Fibroblast of lung (primary cell): ENCODE results near the gene CHAMP1. TPM values are rescaled to one million over a fixed set of nuclear protein-coding genes. Genes with fewer than 3 reads are reported as not detected.

ENCODE experiments used
- DNase-seq, 2 donors: peaks; one replicate each; pipeline versions ENCODE4 v3.0.0 to v3.0.0-alpha.2; 2010; ENCODE audit warnings: low read depth in 2 of 2
- H2AFZ ChIP-seq: 2 replicates; pipeline ENCODE4 v1.5.1; 2012; ENCODE audit warnings: low read length, control low read depth, inconsistent platforms
- H3K27ac ChIP-seq: 2 replicates; pipeline ENCODE4 v1.5.1; 2011; ENCODE audit warnings: low read length, control low read depth; ENCODE audit not compliant: insufficient read depth
- H3K27me3 ChIP-seq: 2 replicates; pipeline ENCODE4 v1.5.1; 2011; ENCODE audit warnings: mild to moderate bottlenecking, low read length; ENCODE audit not compliant: control insufficient read depth, insufficient read depth
- H3K36me3 ChIP-seq: 2 replicates; pipeline ENCODE4 v1.5.1; 2011; ENCODE audit warnings: low read length; ENCODE audit not compliant: control insufficient read depth, insufficient read depth
- H3K4me1 ChIP-seq: 2 replicates; pipeline ENCODE4 v1.5.1; 2011; ENCODE audit warnings: low read length; ENCODE audit not compliant: control insufficient read depth, insufficient read depth; ENCODE audit errors: extremely low read depth
- H3K4me2 ChIP-seq: 2 replicates; pipeline ENCODE4 v1.5.1; 2011; ENCODE audit warnings: low read length, control low read depth; ENCODE audit not compliant: insufficient read depth; ENCODE audit errors: extremely low read depth
- H3K4me3 ChIP-seq, 4 experiments: fragments of 200-600 bp in 1 of 4; sonication (generic) in 1 of 4; replicated peaks in 1 of 4; 2 replicates each; pipeline ENCODE4 v1.5.1; 2011 to 2016; ENCODE audit warnings: low read length in 4 of 4, low read depth in 3 of 4, mild to moderate bottlenecking in 3 of 4, control low read depth in 2 of 4, inconsistent platforms in 1 of 4, mixed read lengths in 1 of 4; ENCODE audit not compliant: insufficient read depth in 1 of 4; ENCODE audit errors: control extremely low read depth in 1 of 4
- H3K79me2 ChIP-seq: 2 replicates; pipeline ENCODE4 v1.5.1; 2012; ENCODE audit warnings: mild to moderate bottlenecking, low read length, inconsistent platforms; ENCODE audit not compliant: control insufficient read depth, insufficient read depth
- H3K9ac ChIP-seq: 2 replicates; pipeline ENCODE4 v1.5.1; 2011; ENCODE audit warnings: mild to moderate bottlenecking, low read length, control low read depth; ENCODE audit not compliant: insufficient read depth
- H3K9me3 ChIP-seq: 2 replicates; pipeline ENCODE4 v1.5.1; 2012; ENCODE audit warnings: low read depth, low read length; ENCODE audit not compliant: control insufficient read depth, insufficient read depth
- H4K20me1 ChIP-seq: 2 replicates; pipeline ENCODE4 v1.5.1; 2011; ENCODE audit warnings: low read length; ENCODE audit not compliant: control insufficient read depth, insufficient read depth; ENCODE audit errors: extremely low read depth
- EZH2 ChIP-seq: IDR thresholded peaks from 2 replicates; pipeline ENCODE4 v1.5.1; 2012; ENCODE audit warnings: low read length, control low read depth, mild to moderate bottlenecking; ENCODE audit errors: missing control alignments
- polyA plus RNA-seq, 2 donors: library from polyadenylated mRNA; depleted of rRNA in 1 of 2; stranded (reverse) in 1 of 2; unstranded in 1 of 2; fragments of >200 nt; gene quantifications; 2 replicates each; pipeline ENCODE4 v1.2.1, GENCODE V29; 2011 to 2012; ENCODE audit warnings: missing spikeins in 1 of 2
- total RNA-seq: library from RNA; depleted of rRNA; stranded (reverse); fragments of >200 nt; gene quantifications from 2 replicates; pipeline ENCODE4 v1.2.1, GENCODE V29; 2014
- TF ChIP-seq, protein P1 (sequence below), 2 donors: IDR thresholded peaks in 1 of 2; conservative IDR thresholded peaks in 1 of 2; 1 replicate in 1 of 2; 2 replicates in 1 of 2; pipeline ENCODE4 v1.5.1; 2011 to 2012; ENCODE audit warnings: low read length in 2 of 2, control low read depth in 1 of 2, inconsistent platforms in 1 of 2, low read depth in 1 of 2, mild to moderate bottlenecking in 1 of 2

Gene CHAMP1
- total and polyA plus RNA-seq, 2 donors (not counting 1 experiment from before 2014, with no cell fraction given), result 14.5 to 35.2 TPM

DNA sequence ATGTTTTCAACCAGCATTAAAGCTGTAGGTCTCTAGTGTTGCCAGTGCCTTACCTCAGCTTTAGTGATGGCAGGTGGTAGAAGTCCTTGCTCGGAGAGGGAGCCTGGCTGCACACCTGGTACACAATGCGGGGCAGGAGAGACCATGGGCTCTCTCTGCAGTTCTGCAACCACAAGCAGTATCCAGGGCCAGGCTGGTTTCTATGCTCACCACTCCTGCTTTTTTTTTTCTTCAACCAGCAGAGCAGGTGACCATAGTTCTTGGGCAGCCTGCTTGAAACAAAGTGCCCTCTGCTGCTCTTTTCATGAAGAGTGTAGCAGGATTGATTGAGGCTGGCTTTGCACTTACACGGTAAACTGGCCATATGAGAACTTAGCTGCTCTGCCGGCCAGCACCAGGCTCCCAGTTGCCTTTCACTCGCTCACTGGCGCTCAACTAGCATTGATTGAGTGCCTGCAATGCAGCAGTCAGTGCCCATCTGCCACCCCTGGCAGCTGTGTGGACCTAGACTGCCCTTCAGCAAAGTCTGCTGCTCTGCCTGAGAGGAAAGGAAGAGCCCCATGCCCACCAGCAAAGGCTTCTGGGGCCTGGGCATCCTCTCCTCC lies 4.4 kb upstream of the CHAMP1 start:
- Histone ChIP-seq H4K20me1 (no peaks in the 10 kb centered on the region), H2AFZ (no peak overlapping the region), H3K4me3 (no peak overlapping the region), H3K79me2 (peaks cover 3% of the 10 kb centered on the region), H3K4me1 (peaks cover 4% of the 10 kb centered on the region), H3K36me3 (peaks cover 4% of the 10 kb centered on the region), H3K27me3 (no peaks in the 10 kb centered on the region), H3K9ac (no peak overlapping the region), H3K9me3 (no peaks in the 10 kb centered on the region), H3K27ac (no peak overlapping the region), H3K4me2 (no peak overlapping the region)
- TF ChIP-seq EZH2, result no peak
- TF ChIP-seq, protein P1, sequence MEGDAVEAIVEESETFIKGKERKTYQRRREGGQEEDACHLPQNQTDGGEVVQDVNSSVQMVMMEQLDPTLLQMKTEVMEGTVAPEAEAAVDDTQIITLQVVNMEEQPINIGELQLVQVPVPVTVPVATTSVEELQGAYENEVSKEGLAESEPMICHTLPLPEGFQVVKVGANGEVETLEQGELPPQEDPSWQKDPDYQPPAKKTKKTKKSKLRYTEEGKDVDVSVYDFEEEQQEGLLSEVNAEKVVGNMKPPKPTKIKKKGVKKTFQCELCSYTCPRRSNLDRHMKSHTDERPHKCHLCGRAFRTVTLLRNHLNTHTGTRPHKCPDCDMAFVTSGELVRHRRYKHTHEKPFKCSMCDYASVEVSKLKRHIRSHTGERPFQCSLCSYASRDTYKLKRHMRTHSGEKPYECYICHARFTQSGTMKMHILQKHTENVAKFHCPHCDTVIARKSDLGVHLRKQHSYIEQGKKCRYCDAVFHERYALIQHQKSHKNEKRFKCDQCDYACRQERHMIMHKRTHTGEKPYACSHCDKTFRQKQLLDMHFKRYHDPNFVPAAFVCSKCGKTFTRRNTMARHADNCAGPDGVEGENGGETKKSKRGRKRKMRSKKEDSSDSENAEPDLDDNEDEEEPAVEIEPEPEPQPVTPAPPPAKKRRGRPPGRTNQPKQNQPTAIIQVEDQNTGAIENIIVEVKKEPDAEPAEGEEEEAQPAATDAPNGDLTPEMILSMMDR (conservative IDR thresholded peaks at IDR 0.05 in 1 of 2, IDR thresholded peaks at IDR 0.05 in 1 of 2; ENCODE audit: low read depth in 1 of 2, low read length in 2 of 2), result no peak
- DNase-seq, result no peak

DNA sequence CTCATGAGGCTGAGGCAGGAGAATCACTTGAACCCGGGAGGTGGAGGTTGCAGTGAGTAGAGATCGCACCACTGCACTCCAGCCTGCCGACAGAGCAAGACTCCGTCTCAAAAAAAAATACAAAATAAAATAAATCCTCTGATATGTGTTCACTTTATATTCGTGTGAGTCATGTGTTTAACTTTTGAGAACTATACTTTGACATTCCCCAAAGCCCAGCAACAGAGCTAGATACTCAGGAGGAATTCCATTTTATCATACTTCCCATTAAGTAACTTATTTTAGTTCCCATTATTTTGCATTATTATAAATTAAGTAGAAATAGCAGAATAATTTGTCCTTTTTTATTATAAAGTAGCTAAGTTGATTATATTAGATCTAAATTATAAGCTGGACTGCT lies 3.3 kb upstream of the CHAMP1 start:
- no peak overlapping the region for H3K9ac ChIP-seq
- H3K27me3 ChIP-seq, result no peaks in the 10 kb centered on the region
- peaks cover 14% of the 10 kb centered on the region for H3K79me2 ChIP-seq
- peaks cover 4% of the 10 kb centered on the region for H3K4me1 ChIP-seq
- DNase-seq, result peak; percentile 22 to 28
- H3K36me3 ChIP-seq, result peaks cover 4% of the 10 kb centered on the region
- H3K27ac ChIP-seq, result no peak overlapping the region
- no peak overlapping the region for H2AFZ ChIP-seq
- no peak overlapping the region for H3K4me3 ChIP-seq
- H3K9me3 ChIP-seq, result no peaks in the 10 kb centered on the region
- no peak overlapping the region for H3K4me2 ChIP-seq
- TF ChIP-seq, protein P1 (conservative IDR thresholded peaks at IDR 0.05 in 1 of 2, IDR thresholded peaks at IDR 0.05 in 1 of 2; ENCODE audit: low read depth in 1 of 2, low read length in 2 of 2), result no peak
- no peak for TF ChIP-seq EZH2
- H4K20me1 ChIP-seq, result no peaks in the 10 kb centered on the region

DNA sequence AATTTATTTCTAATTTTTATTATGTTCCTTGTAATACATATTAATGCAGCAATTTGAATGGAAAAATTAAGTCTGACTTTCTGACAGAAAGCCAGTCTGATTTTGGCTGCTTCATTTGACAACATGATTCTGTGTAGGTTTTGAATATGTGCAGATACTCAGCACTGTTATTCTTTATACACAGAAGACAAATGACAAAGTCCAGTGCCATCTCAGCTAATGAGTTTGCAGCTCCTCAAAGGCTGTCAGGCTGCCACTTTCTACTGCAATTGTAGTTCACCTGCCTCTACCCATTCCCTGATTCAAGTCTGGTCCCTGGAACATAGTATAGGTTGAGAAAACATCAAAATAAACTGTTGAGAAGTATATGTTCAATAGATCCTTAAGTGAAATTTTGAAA lies 2.9 kb upstream of the CHAMP1 start:
- H3K9ac ChIP-seq, result no peak overlapping the region
- no peak overlapping the region for H3K4me3 ChIP-seq
- H4K20me1 ChIP-seq, result no peaks in the 10 kb centered on the region
- H3K36me3 ChIP-seq, result peaks cover 4% of the 10 kb centered on the region
- H3K4me1 ChIP-seq, result peaks cover 4% of the 10 kb centered on the region
- TF ChIP-seq, protein P1 (conservative IDR thresholded peaks at IDR 0.05 in 1 of 2, IDR thresholded peaks at IDR 0.05 in 1 of 2; ENCODE audit: low read depth in 1 of 2, low read length in 2 of 2), result no peak
- no peaks in the 10 kb centered on the region for H3K27me3 ChIP-seq
- no peak overlapping the region for H2AFZ ChIP-seq
- no peaks in the 10 kb centered on the region for H3K9me3 ChIP-seq
- H3K4me2 ChIP-seq, result no peak overlapping the region
- H3K27ac ChIP-seq, result no peak overlapping the region
- peaks cover 18% of the 10 kb centered on the region for H3K79me2 ChIP-seq
- no peak for DNase-seq
